ENCODE data around the gene IFITM1. TPM values are rescaled to one million over a fixed set of nuclear protein-coding genes. Genes with fewer than 3 reads are reported as not detected.

Gene IFITM1
- total and polyA plus RNA-seq, 9 of the 15 experiments (the other 6 are each of a cell fraction or from before 2014, with no cell fraction given): 691 to 5,579 (median 974) TPM

GRCh38 chr11:313787-314553 is at the start of gene IFITM1 (continued):
- TF ChIP-seq ZNF407 (IDR thresholded peaks at IDR 0.05; ENCODE audit: low read depth) (no peak), ZNF436 (CRISPR knock-in tag; IDR thresholded peaks at IDR 0.05) (no peak), FOXO4 (CRISPR knock-in tag; IDR thresholded peaks at IDR 0.05) (no peak), FOXP4 (CRISPR knock-in tag; IDR thresholded peaks at IDR 0.05; ENCODE audit: borderline replicate concordance) (no peak), ZNF780A (CRISPR knock-in tag; IDR thresholded peaks at IDR 0.05) (no peak), IRF1 (CRISPR knock-in tag; IDR thresholded peaks at IDR 0.05; ENCODE audit: borderline replicate concordance) (no peak), HOXB6 (CRISPR knock-in tag; IDR thresholded peaks at IDR 0.05; ENCODE audit: borderline replicate concordance) (no peak), NFE2L1 (tag; IDR thresholded peaks at IDR 0.05; ENCODE audit: borderline replicate concordance, low read depth) (no peak), PTBP1 (IDR thresholded peaks at IDR 0.05; ENCODE audit: low read depth, low read length) (no peak), CBX3 (IDR thresholded peaks at IDR 0.05; ENCODE audit: borderline replicate concordance in 1 of 2, low read length in 2 of 2) (no peak)

Data from K562 (cell line).